ENCODE data around the gene ATG9A. TPM values are rescaled to one million over a fixed set of nuclear protein-coding genes. Genes with fewer than 3 reads are reported as not detected.

ATG9A gene, protein sequence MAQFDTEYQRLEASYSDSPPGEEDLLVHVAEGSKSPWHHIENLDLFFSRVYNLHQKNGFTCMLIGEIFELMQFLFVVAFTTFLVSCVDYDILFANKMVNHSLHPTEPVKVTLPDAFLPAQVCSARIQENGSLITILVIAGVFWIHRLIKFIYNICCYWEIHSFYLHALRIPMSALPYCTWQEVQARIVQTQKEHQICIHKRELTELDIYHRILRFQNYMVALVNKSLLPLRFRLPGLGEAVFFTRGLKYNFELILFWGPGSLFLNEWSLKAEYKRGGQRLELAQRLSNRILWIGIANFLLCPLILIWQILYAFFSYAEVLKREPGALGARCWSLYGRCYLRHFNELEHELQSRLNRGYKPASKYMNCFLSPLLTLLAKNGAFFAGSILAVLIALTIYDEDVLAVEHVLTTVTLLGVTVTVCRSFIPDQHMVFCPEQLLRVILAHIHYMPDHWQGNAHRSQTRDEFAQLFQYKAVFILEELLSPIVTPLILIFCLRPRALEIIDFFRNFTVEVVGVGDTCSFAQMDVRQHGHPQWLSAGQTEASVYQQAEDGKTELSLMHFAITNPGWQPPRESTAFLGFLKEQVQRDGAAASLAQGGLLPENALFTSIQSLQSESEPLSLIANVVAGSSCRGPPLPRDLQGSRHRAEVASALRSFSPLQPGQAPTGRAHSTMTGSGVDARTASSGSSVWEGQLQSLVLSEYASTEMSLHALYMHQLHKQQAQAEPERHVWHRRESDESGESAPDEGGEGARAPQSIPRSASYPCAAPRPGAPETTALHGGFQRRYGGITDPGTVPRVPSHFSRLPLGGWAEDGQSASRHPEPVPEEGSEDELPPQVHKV
- 27.0 and 40.4 TPM in 2 replicates for total RNA-seq

GRCh38 chr2:219229305-219230058 lies at the start of gene ATG9A, which contains the start of gene ANKZF1:
Gene ATG9A (minus strand): TSS chr2:219229636. CDS start chr2:219228024, 1,612 bp downstream.
Gene ANKZF1 (plus strand): TSS chr2:219229806. CDS start chr2:219230258, 452 bp downstream.

DNA sequence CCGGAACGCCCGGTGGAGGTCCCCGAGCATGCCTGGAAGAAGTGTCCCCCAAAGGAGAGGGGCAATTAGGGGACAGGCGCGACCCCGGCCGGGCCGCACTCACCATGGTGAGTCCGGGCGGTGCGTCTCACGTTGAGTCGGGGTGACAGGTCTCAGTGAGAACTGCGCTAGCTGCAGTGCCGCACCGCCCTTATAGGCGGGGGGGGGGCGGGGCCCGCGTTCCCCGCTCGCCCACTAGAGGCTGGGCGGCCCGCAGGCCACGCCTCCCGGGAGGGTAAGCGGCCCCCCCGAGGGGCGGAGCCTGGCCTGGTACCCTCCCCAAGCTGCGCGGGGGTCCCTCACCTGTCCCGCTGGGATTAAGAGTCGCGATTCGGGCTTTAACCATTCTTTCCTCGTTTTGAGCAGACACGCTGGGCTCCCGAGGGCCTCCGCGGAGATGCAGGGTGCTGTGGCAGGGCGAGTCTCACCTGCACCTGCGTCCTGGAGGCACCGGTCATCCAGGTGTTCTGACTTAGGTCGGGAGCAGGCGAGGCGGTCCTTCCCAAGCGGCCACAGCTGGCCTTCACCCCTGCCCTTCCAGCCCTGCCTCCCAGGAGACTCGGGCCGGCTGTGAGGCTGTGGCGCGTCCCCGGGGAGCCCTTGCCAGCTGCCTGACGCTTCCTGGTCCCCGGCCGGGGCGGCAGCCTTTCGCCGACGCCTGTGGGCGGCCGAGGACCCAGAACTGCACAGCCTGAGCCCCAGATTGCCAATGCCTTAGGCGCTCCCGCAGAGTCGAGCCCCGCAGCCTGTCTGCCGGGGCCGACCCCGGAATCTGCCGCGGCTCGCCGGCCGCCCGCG lies 24.5 kb upstream of the ATG9A start, which contains the start of gene TUBA4A:
Gene TUBA4A, minus strand, starts transcription at position 166 of the 837 bp plus-strand sequence. Its CDS starts 60 bp downstream, at position 106.

GRCh38 chr2:219252900-219253752 lies 23.7 kb upstream of the ATG9A start, which contains the start of gene TUBA4B:
Gene TUBA4B (plus strand): TSS chr2:219253243. CDS start chr2:219253408, 165 bp downstream.

GRCh38 chr2:219245148-219245898 lies 15.9 kb upstream of the ATG9A start, which contains the start of the genes GLB1L and STK16:
Gene GLB1L (minus strand): TSS chr2:219245444. CDS start chr2:219243573, 1,871 bp downstream.
Gene STK16 (plus strand): TSS chr2:219245479. CDS start chr2:219246000, 521 bp downstream.

GRCh38 chr2:219218732-219219701 lies 10.4 kb downstream of the ATG9A start, which contains the start of gene ABCB6:
Gene ABCB6 (minus strand): TSS chr2:219218958. CDS start chr2:219218673, 285 bp downstream.

GRCh38 chr2:219206328-219207133 lies 22.9 kb downstream of the ATG9A start, which contains the start of gene ZFAND2B:
Gene ZFAND2B (plus strand): TSS chr2:219206782. CDS start chr2:219206988, 206 bp downstream.

DNA sequence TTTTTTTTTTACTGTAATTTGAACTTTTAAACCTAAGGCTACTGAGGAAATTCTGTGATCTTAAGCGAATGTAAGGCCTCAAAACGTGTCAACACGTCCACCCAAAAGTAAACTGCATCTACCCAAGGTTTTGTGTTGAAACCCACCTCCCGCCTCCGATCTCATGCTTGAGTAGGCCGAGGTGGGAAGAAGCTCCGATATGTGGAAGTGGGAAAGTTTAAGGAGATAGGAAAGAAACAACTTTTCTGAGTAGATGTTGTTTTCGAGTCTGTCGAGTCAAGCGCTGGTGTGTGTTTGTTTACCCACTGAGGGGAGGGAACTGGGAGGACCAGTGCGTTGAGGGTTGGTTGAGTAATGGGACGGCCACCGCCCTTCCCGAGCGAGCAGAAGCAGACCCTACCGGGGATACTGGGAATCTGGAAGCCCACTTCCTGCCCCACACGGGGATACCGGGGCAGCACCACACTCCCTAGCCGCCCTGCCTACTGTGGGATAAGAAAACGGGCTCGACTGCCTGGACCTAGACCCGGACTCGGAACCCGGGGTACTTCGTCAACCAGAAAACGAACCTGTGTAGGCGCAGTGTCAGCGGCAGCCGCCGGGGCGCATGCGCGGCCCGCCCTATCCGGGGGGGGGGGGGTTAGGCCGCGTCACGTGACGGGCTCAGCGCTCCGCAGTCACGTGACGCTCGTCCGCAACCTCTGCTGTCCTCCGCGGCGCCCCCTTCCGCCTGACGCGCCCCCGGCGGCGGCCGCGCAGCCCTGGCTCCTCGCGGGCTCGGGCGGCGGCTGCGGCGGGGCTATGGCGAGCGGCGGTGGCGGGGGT lies 51.7 kb downstream of the ATG9A start, which contains the start of gene RETREG2:
Gene RETREG2, plus strand, starts transcription at position 724 of the 825 bp plus-strand sequence. Its CDS starts 78 bp downstream, at position 802.

GRCh38 chr2:219176818-219177551 lies 52.5 kb downstream of the ATG9A start, which contains the start of gene CNPPD1:
Gene CNPPD1 (minus strand): TSS chr2:219176925. CDS start chr2:219176828, 97 bp downstream.

DNA sequence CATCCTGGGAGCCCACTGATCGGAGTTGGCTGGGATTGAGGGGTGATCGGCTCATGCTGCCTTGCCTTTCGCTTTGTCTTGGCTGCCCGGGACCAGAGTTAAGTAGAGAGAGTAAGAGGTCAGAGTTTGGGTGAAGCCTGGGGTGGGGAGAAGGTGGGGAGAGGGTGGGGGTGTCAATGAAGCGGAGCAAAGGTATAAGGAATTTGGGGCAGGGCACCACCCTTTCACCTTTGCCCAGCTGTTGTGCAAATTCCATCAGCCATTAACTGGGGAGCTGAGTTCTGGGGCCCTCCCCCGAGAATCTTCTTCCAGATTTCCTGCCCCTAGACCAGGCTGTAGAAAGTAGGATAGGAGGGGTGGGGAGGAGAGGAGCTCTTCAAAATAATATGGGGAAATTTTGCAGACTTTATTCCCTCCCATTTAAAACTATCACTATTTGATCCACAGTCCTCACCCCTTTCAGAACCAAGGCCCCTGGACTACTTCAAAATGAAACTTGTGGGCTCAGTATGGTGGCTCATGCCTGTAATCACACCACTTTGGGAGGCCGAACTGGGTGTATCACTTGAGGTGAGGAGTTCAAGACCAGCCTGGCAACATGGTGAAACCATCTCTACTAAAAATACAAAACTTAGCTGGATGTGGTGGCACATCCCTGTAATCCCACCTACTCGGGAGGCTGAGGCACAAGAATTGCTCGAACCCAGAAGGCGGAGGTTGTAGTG lies 59.3 kb downstream of the ATG9A start, which contains the start of gene SLC23A3:
Gene SLC23A3, minus strand, starts transcription at position 100 of the 725 bp plus-strand sequence. Its CDS starts 45 bp downstream, at position 55.

Other genes starting within 250 kb of the ATG9A start
- not detected in 2 replicates for gene FEV, start 244.5 kb downstream of the ATG9A start, total RNA-seq
- gene CRYBA2, start 236.2 kb downstream of the ATG9A start, total RNA-seq: not detected in 2 replicates
- gene CFAP65, start 188.1 kb downstream of the ATG9A start, total RNA-seq: not detected in 2 replicates
- gene IHH, start 168.7 kb downstream of the ATG9A start, total RNA-seq: 0.11 TPM in 1 of 2 replicates, not detected in the other
- 19.7 and 23.9 TPM in 2 replicates for gene NHEJ1, start 68.8 kb downstream of the ATG9A start, total RNA-seq
- gene SLC23A3, start 59.6 kb downstream of the ATG9A start, total RNA-seq: 1.00 and 2.5 TPM in 2 replicates
- gene CNPPD1, start 52.7 kb downstream of the ATG9A start, total RNA-seq: 26.9 and 31.2 TPM in 2 replicates
- 75.1 and 77.5 TPM in 2 replicates for gene RETREG2, start 51.4 kb downstream of the ATG9A start, total RNA-seq
- 25.5 and 30.0 TPM in 2 replicates for gene ZFAND2B, start 22.9 kb downstream of the ATG9A start, total RNA-seq
- 28.1 and 38.4 TPM in 2 replicates for gene ABCB6, start 10.7 kb downstream of the ATG9A start, total RNA-seq
- gene ANKZF1, start 170 bp upstream of the ATG9A start, total RNA-seq: 23.4 and 27.0 TPM in 2 replicates
- gene GLB1L, start 15.8 kb upstream of the ATG9A start, total RNA-seq: 17.5 and 19.1 TPM in 2 replicates
- 42.4 and 48.9 TPM in 2 replicates for gene STK16, start 15.8 kb upstream of the ATG9A start, total RNA-seq
- 0.11 TPM in 1 of 2 replicates, not detected in the other for gene TUBA4B, start 23.6 kb upstream of the ATG9A start, total RNA-seq
- gene TUBA4A, start 24.3 kb upstream of the ATG9A start, total RNA-seq: 6.9 and 11.5 TPM in 2 replicates
- gene DNAJB2, start 49.7 kb upstream of the ATG9A start, total RNA-seq: 47.1 and 51.1 TPM in 2 replicates
- 9.0 and 58.1 TPM in 2 replicates for gene PTPRN, start 79.8 kb upstream of the ATG9A start, total RNA-seq
- not detected in 2 replicates for gene RESP18, start 103.1 kb upstream of the ATG9A start, total RNA-seq
- gene DNPEP, start 158.3 kb upstream of the ATG9A start, total RNA-seq: 80.4 and 85.0 TPM in 2 replicates
- gene DES, start 188.7 kb upstream of the ATG9A start, total RNA-seq: 284 and 858 TPM in 2 replicates
- gene SPEG, start 205.2 kb upstream of the ATG9A start, total RNA-seq: 38.8 and 60.6 TPM in 2 replicates